Muscle layer of duodenum (tissue), 2 donors: ENCODE measurements around the gene SALL3.

Experiments used
- H3K27ac ChIP-seq: one replicate; pipeline ENCODE4 v1.7.0; 2013; ENCODE audit warnings: mild to moderate bottlenecking, low read length
- H3K27me3 ChIP-seq: one replicate; pipeline ENCODE4 v1.7.0; 2013; ENCODE audit warnings: low read depth, mild to moderate bottlenecking, control low read depth, low read length
- H3K36me3 ChIP-seq, 2 donors: one replicate each; pipeline ENCODE4 v1.7.0; 2013; ENCODE audit warnings: low read length in 2 of 2, control low read depth in 1 of 2, mild to moderate bottlenecking in 1 of 2; ENCODE audit not compliant: insufficient read depth in 2 of 2, control insufficient read depth in 1 of 2
- H3K4me1 ChIP-seq, 2 donors: one replicate each; pipeline ENCODE4 v1.7.0; 2013; ENCODE audit warnings: low read length in 2 of 2, mild to moderate bottlenecking in 2 of 2, control low read depth in 1 of 2, moderate library complexity in 1 of 2; ENCODE audit not compliant: insufficient read depth in 2 of 2, control insufficient read depth in 1 of 2
- H3K4me3 ChIP-seq, 2 donors: one replicate each; pipeline ENCODE4 v1.7.0; 2013; ENCODE audit warnings: low read length in 2 of 2, low read depth in 1 of 2, mild to moderate bottlenecking in 1 of 2
- H3K9me3 ChIP-seq, 2 donors: one replicate each; pipeline ENCODE4 v1.7.0; 2013; ENCODE audit warnings: low read length in 2 of 2, control low read depth in 1 of 2, mild to moderate bottlenecking in 1 of 2; ENCODE audit not compliant: control insufficient read depth in 1 of 2
- donor health status: healthy.

The SALL3 gene

GRCh38 chr18:79011300-79011870 lies 31.8 kb downstream of the SALL3 start:
- H3K4me3 ChIP-seq: no peak overlapping the region
- no peaks in the 10 kb centered on the region for H3K4me1 ChIP-seq
- no peaks in the 10 kb centered on the region for H3K27me3 ChIP-seq
- H3K36me3 ChIP-seq: no peaks in the 10 kb centered on the region
- H3K9me3 ChIP-seq: peaks cover 0 to 3% of the 10 kb centered on the region in 2 donors
- H3K27ac ChIP-seq: no peak overlapping the region

GRCh38 chr18:79013869-79014268 lies 34.3 kb downstream of the SALL3 start:
- Histone ChIP-seq H3K27ac (no peak overlapping the region), H3K4me1 (no peaks in the 10 kb centered on the region), H3K9me3 (no peaks in the 10 kb centered on the region), H3K36me3 (no peaks in the 10 kb centered on the region), H3K27me3 (no peaks in the 10 kb centered on the region), H3K4me3 (no peak overlapping the region)

- Histone ChIP-seq H3K4me3 (no peak overlapping the region), H3K36me3 (no peaks in the 10 kb centered on the region), H3K4me1 (no peaks in the 10 kb centered on the region), H3K27me3 (no peaks in the 10 kb centered on the region), H3K27ac (no peak overlapping the region), H3K9me3 (peaks cover 0 to 8% of the 10 kb centered on the region in 2 donors)
Observed at GRCh38 chr18:79018911-79019310, 39.3 kb downstream of the SALL3 start.

- Histone ChIP-seq H3K36me3 (no peaks in the 10 kb centered on the region), H3K27me3 (no peaks in the 10 kb centered on the region), H3K9me3 (peaks cover 0 to 8% of the 10 kb centered on the region in 2 donors), H3K4me3 (no peak overlapping the region), H3K4me1 (no peaks in the 10 kb centered on the region), H3K27ac (no peak overlapping the region)
Observed at GRCh38 chr18:79019881-79020280, 40.3 kb downstream of the SALL3 start.

GRCh38 chr18:79022603-79023002 lies 43.0 kb downstream of the SALL3 start:
- H3K9me3 ChIP-seq: peaks cover 0 to 8% of the 10 kb centered on the region in 2 donors
- H3K27me3 ChIP-seq: no peaks in the 10 kb centered on the region
- H3K4me1 ChIP-seq: no peaks in the 10 kb centered on the region
- H3K36me3 ChIP-seq: no peaks in the 10 kb centered on the region
- no peak overlapping the region for H3K4me3 ChIP-seq
- no peak overlapping the region for H3K27ac ChIP-seq

- H3K4me3 ChIP-seq: no peak overlapping the region
- no peaks in the 10 kb centered on the region for H3K27me3 ChIP-seq
- H3K27ac ChIP-seq: no peak overlapping the region
- no peaks in the 10 kb centered on the region for H3K4me1 ChIP-seq
- H3K9me3 ChIP-seq: peaks cover 0 to 26% of the 10 kb centered on the region in 2 donors
- no peaks in the 10 kb centered on the region for H3K36me3 ChIP-seq
Observed at GRCh38 chr18:79026491-79026890, 46.9 kb downstream of the SALL3 start.

- H3K27ac ChIP-seq: no peak overlapping the region
- no peak overlapping the region for H3K4me3 ChIP-seq
- peaks cover 0 to 18% of the 10 kb centered on the region in 2 donors for H3K9me3 ChIP-seq
- no peaks in the 10 kb centered on the region for H3K4me1 ChIP-seq
- H3K36me3 ChIP-seq: no peaks in the 10 kb centered on the region
- no peaks in the 10 kb centered on the region for H3K27me3 ChIP-seq
Observed at GRCh38 chr18:79030680-79031079, 51.1 kb downstream of the SALL3 start.

- Histone ChIP-seq H3K27ac (no peak overlapping the region), H3K4me1 (no peaks in the 10 kb centered on the region), H3K36me3 (no peaks in the 10 kb centered on the region), H3K9me3 (no peaks in the 10 kb centered on the region), H3K27me3 (no peaks in the 10 kb centered on the region), H3K4me3 (no peak overlapping the region)
Observed at GRCh38 chr18:79042276-79042675, 62.7 kb downstream of the SALL3 start.

- no peak overlapping the region for H3K27ac ChIP-seq
- no peaks in the 10 kb centered on the region for H3K36me3 ChIP-seq
- H3K27me3 ChIP-seq: no peaks in the 10 kb centered on the region
- no peaks in the 10 kb centered on the region for H3K9me3 ChIP-seq
- no peak overlapping the region for H3K4me3 ChIP-seq
- H3K4me1 ChIP-seq: no peaks in the 10 kb centered on the region
Observed at GRCh38 chr18:79043288-79043687, 63.7 kb downstream of the SALL3 start.

- Histone ChIP-seq H3K9me3 (no peaks in the 10 kb centered on the region), H3K27me3 (no peaks in the 10 kb centered on the region)
Observed at GRCh38 chr18:79046522-79046921, 66.9 kb downstream of the SALL3 start.

GRCh38 chr18:79047556-79048244 lies 68.1 kb downstream of the SALL3 start:
- Histone ChIP-seq H3K27me3 (no peaks in the 10 kb centered on the region), H3K27ac (no peak overlapping the region), H3K36me3 (no peaks in the 10 kb centered on the region), H3K4me1 (no peaks in the 10 kb centered on the region), H3K9me3 (no peaks in the 10 kb centered on the region), H3K4me3 (no peak overlapping the region)

More at GRCh38 chr18:79046522-79046921, 66.9 kb downstream of the SALL3 start:
- H3K4me1 ChIP-seq: no peaks in the 10 kb centered on the region
- no peak overlapping the region for H3K27ac ChIP-seq
- no peaks in the 10 kb centered on the region for H3K36me3 ChIP-seq
- H3K4me3 ChIP-seq: no peak overlapping the region

GRCh38 chr18:79048245-79048632 lies 68.6 kb downstream of the SALL3 start:
- Histone ChIP-seq H3K4me1 (no peaks in the 10 kb centered on the region), H3K4me3 (no peak overlapping the region), H3K27me3 (no peaks in the 10 kb centered on the region), H3K9me3 (no peaks in the 10 kb centered on the region), H3K27ac (no peak overlapping the region), H3K36me3 (no peaks in the 10 kb centered on the region)
